H1 (cell line): ENCODE data around the gene NPHP4. TPM values are rescaled to one million over a fixed set of nuclear protein-coding genes. Genes with fewer than 3 reads are reported as not detected.
A peak's percentile ranks its signal among the peaks of the same experiment; 100 is the strongest.

Experiments
- CTCF ChIA-PET: fragments of 300-600 bp; sonication (Branson Sonifier 250); formaldehyde crosslinking; loops from one replicate; lab custom pipeline; 2021; ENCODE audit not compliant: partially characterized antibody; lab: Charles Lee
- POLR2A ChIA-PET: fragments of 300-600 bp; sonication (Branson Sonifier 250); formaldehyde crosslinking; loops from one replicate; lab custom pipeline; 2021; ENCODE audit warnings: inconsistent platforms; ENCODE audit not compliant: partially characterized antibody; lab: Charles Lee
- DNase-seq, 2 experiments: peaks; one replicate each; pipeline versions ENCODE4 v3.0.0 to v3.0.0-alpha.2; 2010 to 2022; ENCODE audit warnings: low spot score in 2 of 2, low read depth in 1 of 2, mixed read lengths in 1 of 2
- FAIRE-seq: peaks from 2 replicates; lab custom pipeline; 2011; peaks lifted over from hg19 to GRCh38; lab: Jason Lieb, UNC
- H2AFZ ChIP-seq: 2 replicates; pipeline ENCODE4 v1.8.1; 2012; ENCODE audit warnings: low read length, inconsistent platforms
- H2AK5ac ChIP-seq: 2 replicates; pipeline ENCODE4 v1.6.1; 2013; ENCODE audit warnings: low read depth, low read length
- H2BK120ac ChIP-seq: replicated peaks from 2 replicates; pipeline ENCODE3; 2013; ENCODE audit warnings: low read depth, low read length, inconsistent platforms
- H2BK12ac ChIP-seq: 2 replicates; pipeline ENCODE4 v1.6.1; 2013; ENCODE audit warnings: low read depth, low read length
- H2BK15ac ChIP-seq: 2 replicates; pipeline ENCODE4 v1.6.1; 2013; ENCODE audit warnings: low read length
- H2BK20ac ChIP-seq: 2 replicates; pipeline ENCODE4 v1.6.1; 2013; ENCODE audit warnings: low read length
- H2BK5ac ChIP-seq: 2 replicates; pipeline ENCODE4 v1.6.1; 2013; ENCODE audit warnings: low read depth, low read length
- H3K14ac ChIP-seq: 2 replicates; pipeline ENCODE4 v1.6.1; 2013; ENCODE audit warnings: inconsistent platforms; ENCODE audit not compliant: insufficient read length
- H3K18ac ChIP-seq: 2 replicates; pipeline ENCODE4 v1.6.1; 2013; ENCODE audit warnings: low read length; ENCODE audit errors: extremely low read depth
- H3K23ac ChIP-seq: 2 replicates; pipeline ENCODE4 v1.6.1; 2013; ENCODE audit warnings: inconsistent platforms; ENCODE audit not compliant: insufficient read length
- H3K23me2 ChIP-seq: 2 replicates; pipeline ENCODE4 v1.6.1; 2013; ENCODE audit warnings: low read depth, low read length
- H3K27ac ChIP-seq: 2 replicates; pipeline ENCODE4 v1.6.1; 2011; ENCODE audit warnings: low read depth, low read length, inconsistent platforms
- H3K27me3 ChIP-seq, 4 experiments: replicated peaks in 1 of 4; 1 replicate in 1 of 4; 2 replicates in 3 of 4; pipeline versions ENCODE4 v1.6.1 to v1.8.1; 2011 to 2013; ENCODE audit warnings: low read length in 3 of 4, mild to moderate bottlenecking in 3 of 4, inconsistent platforms in 2 of 4, mixed read lengths in 2 of 4, moderate library complexity in 1 of 4; ENCODE audit not compliant: control insufficient read depth in 3 of 4, insufficient read depth in 3 of 4; ENCODE audit errors: extremely low read depth in 1 of 4
- H3K36me3 ChIP-seq, 4 experiments: 2 replicates each; pipeline versions ENCODE4 v1.6.1 to v1.8.1; 2011 to 2013; ENCODE audit warnings: mild to moderate bottlenecking in 4 of 4, low read length in 3 of 4, moderate library complexity in 2 of 4, control low read depth in 1 of 4, inconsistent platforms in 1 of 4; ENCODE audit not compliant: insufficient read depth in 4 of 4, control insufficient read depth in 2 of 4
- H3K4ac ChIP-seq: replicated peaks from 2 replicates; pipeline ENCODE3; 2013; ENCODE audit warnings: low read length, low read depth, mixed read lengths, inconsistent platforms; ENCODE audit not compliant: insufficient read length
- H3K4me1 ChIP-seq, 4 experiments: replicated peaks in 1 of 4; 1 replicate in 1 of 4; 2 replicates in 3 of 4; pipeline versions ENCODE4 v1.6.1 to v1.8.1; 2011 to 2013; ENCODE audit warnings: low read length in 3 of 4, inconsistent platforms in 2 of 4, mixed read lengths in 1 of 4; ENCODE audit not compliant: insufficient read depth in 4 of 4, control insufficient read depth in 3 of 4
- H3K4me2 ChIP-seq, 2 experiments: 2 replicates each; pipeline versions ENCODE4 v1.6.1 to v1.8.1; 2011 to 2013; ENCODE audit warnings: low read depth in 2 of 2, low read length in 2 of 2, control low read depth in 1 of 2, inconsistent platforms in 1 of 2, mild to moderate bottlenecking in 1 of 2; ENCODE audit not compliant: insufficient read depth in 1 of 2
- H3K4me3 ChIP-seq, 4 experiments: fragments of 200-600, 300-600 bp in 1 of 4; sonication (generic), shearing (Covaris generic), sonication (Bioruptor Twin) in 1 of 4; 2 replicates each; pipeline versions ENCODE4 v1.5.1 to v1.8.1; 2011 to 2016; ENCODE audit warnings: low read length in 4 of 4, low read depth in 3 of 4, control low read depth in 2 of 4, inconsistent platforms in 2 of 4, mild to moderate bottlenecking in 2 of 4, mixed read lengths in 1 of 4, moderate library complexity in 1 of 4; ENCODE audit not compliant: insufficient read depth in 2 of 4; ENCODE audit errors: extremely low read depth in 1 of 4
- H3K56ac ChIP-seq: replicated peaks from 2 replicates; pipeline ENCODE3; 2013; ENCODE audit warnings: low read depth, mild to moderate bottlenecking, mixed read lengths, low read length, inconsistent platforms; ENCODE audit not compliant: insufficient read length
- H3K79me1 ChIP-seq: 2 replicates; pipeline ENCODE4 v1.6.1; 2013; ENCODE audit warnings: low read depth, low read length, control low read depth
- H3K79me2 ChIP-seq, 2 experiments: 2 replicates each; pipeline versions ENCODE4 v1.6.1 to v1.8.1; 2012 to 2013; ENCODE audit warnings: low read length in 2 of 2, mild to moderate bottlenecking in 2 of 2, inconsistent platforms in 1 of 2; ENCODE audit not compliant: insufficient read depth in 2 of 2, control insufficient read depth in 1 of 2
- H3K9ac ChIP-seq, 4 experiments: replicated peaks in 1 of 4; 1 replicate in 1 of 4; 2 replicates in 3 of 4; pipeline versions ENCODE4 v1.6.1 to v1.8.1; 2011 to 2013; ENCODE audit warnings: low read depth in 3 of 4, low read length in 3 of 4, control low read depth in 2 of 4, mild to moderate bottlenecking in 2 of 4, moderate library complexity in 2 of 4, inconsistent platforms in 1 of 4; ENCODE audit errors: extremely low read depth in 1 of 4
- H3K9me3 ChIP-seq, 2 experiments: 2 replicates each; pipeline versions ENCODE4 v1.6.1 to v1.8.1; 2012 to 2013; ENCODE audit warnings: mild to moderate bottlenecking in 2 of 2, moderate library complexity in 2 of 2, control low read depth in 1 of 2, inconsistent platforms in 1 of 2, low read depth in 1 of 2, low read length in 1 of 2, mixed read lengths in 1 of 2; ENCODE audit not compliant: insufficient read depth in 2 of 2
- H4K20me1 ChIP-seq, 2 experiments: replicated peaks in 1 of 2; 2 replicates each; pipeline versions ENCODE3 to v1.8.1; 2011 to 2013; ENCODE audit warnings: inconsistent platforms in 2 of 2, low read length in 2 of 2, mild to moderate bottlenecking in 1 of 2; ENCODE audit not compliant: insufficient read depth in 2 of 2, control insufficient read depth in 1 of 2
- H4K5ac ChIP-seq: 2 replicates; pipeline ENCODE4 v1.6.1; 2013; ENCODE audit warnings: low read length, low read depth, mixed read lengths, inconsistent platforms; ENCODE audit not compliant: insufficient read length
- H4K8ac ChIP-seq: 2 replicates; pipeline ENCODE4 v1.8.0; 2013; ENCODE audit warnings: mild to moderate bottlenecking, moderate library complexity, low read length, inconsistent platforms; ENCODE audit not compliant: insufficient read depth; ENCODE audit errors: extremely low read depth
- H4K91ac ChIP-seq: replicated peaks from 2 replicates; pipeline ENCODE3; 2013; ENCODE audit warnings: low read length, mixed read lengths, inconsistent platforms; ENCODE audit not compliant: insufficient read length
- BACH1 ChIP-seq: IDR thresholded peaks from 2 replicates; pipeline ENCODE4 v1.6.1; 2012; ENCODE audit warnings: low read length, improper control_type of control experiment
- KDM1A ChIP-seq: fragments of 200-600, 300-600 bp; sonication (generic); IDR thresholded peaks from 2 replicates; pipeline ENCODE4 v1.7.1; 2016; ENCODE audit warnings: mild to moderate bottlenecking, low read length, borderline replicate concordance
- RAD21 ChIP-seq, 2 experiments: IDR thresholded peaks in 1 of 2; conservative IDR thresholded peaks in 1 of 2; 2 replicates each; pipeline ENCODE4 v1.6.1; 2011; ENCODE audit warnings: low read depth in 2 of 2, low read length in 2 of 2, improper control_type of control experiment in 1 of 2, inconsistent platforms in 1 of 2, mild to moderate bottlenecking in 1 of 2, moderate library complexity in 1 of 2
- SIN3A ChIP-seq, 2 experiments: IDR thresholded peaks in 1 of 2; conservative IDR thresholded peaks in 1 of 2; 2 replicates each; pipeline ENCODE4 v1.6.1; 2011 to 2012; ENCODE audit warnings: low read length in 2 of 2, improper control_type of control experiment in 1 of 2, low read depth in 1 of 2, mild to moderate bottlenecking in 1 of 2
- TCF12 ChIP-seq: IDR thresholded peaks from 2 replicates; pipeline ENCODE4 v1.6.1; 2011; ENCODE audit warnings: low read depth, mild to moderate bottlenecking, low read length
- WGBS, 2 experiments: shearing (Covaris generic) in 1 of 2; methylation state at CpG; one replicate each; pipeline versions ENCODE4 v1.1.6 to v1.1.7; 2013 to 2015; ENCODE audit warnings: low lambda C conversion rate in 2 of 2, mixed read lengths in 2 of 2, inconsistent platforms in 1 of 2, low coverage in 1 of 2, missing lambda C conversion rate in 1 of 2; ENCODE audit not compliant: insufficient replicate concordance in 2 of 2, insufficient coverage in 1 of 2, insufficient read length in 1 of 2; ENCODE audit errors: extremely low coverage in 1 of 2, missing lambda C conversion rate in 1 of 2; 5-methylcytosine and 5-hydroxymethylcytosine counted together
- polyA plus RNA-seq, 7 experiments: library from polyadenylated mRNA; depleted of rRNA in 3 of 7; stranded (reverse) in 5 of 7; unstranded in 2 of 7; fragments of >200 nt in 5 of 7; fragments of 200-250 nt in 2 of 7; gene quantifications; 1 replicate in 5 of 7; 2 replicates in 1 of 7; 4 replicates in 1 of 7; pipeline versions ENCODE4 v1.2.1 to v1.2.3, GENCODE V29; 2011 to 2013; ENCODE audit warnings: missing spikeins in 2 of 7, mixed read lengths in 2 of 7
- total RNA-seq: library from RNA; stranded (reverse); fragmentation: NEBNext Ultra II Directional; extraction: Animal tissue kit (Norgen Biotek cat#: 25700); gene quantifications from 2 replicates; pipeline ENCODE4 v1.2.1, GENCODE V29; 2021
- TF ChIP-seq, protein P1 (sequence below): IDR thresholded peaks from 2 replicates; pipeline ENCODE4 v1.6.1; 2012; ENCODE audit warnings: inconsistent platforms
- TF ChIP-seq, protein P2 (sequence below), 3 experiments: IDR thresholded peaks; 1 replicate in 2 of 3; 2 replicates in 1 of 3; pipeline versions ENCODE4 v1.5.1 to v1.6.1; 2011; ENCODE audit warnings: low read length in 3 of 3, mild to moderate bottlenecking in 3 of 3, inconsistent platforms in 2 of 3, low read depth in 1 of 3, moderate library complexity in 1 of 3; ENCODE audit not compliant: insufficient read depth in 1 of 3; ENCODE audit errors: control extremely low read depth in 1 of 3

The NPHP4 gene
- total and polyA plus RNA-seq, 2 of the 8 experiments (the other 6 are each of a cell fraction or from before 2014, with no cell fraction given), result 5.8 to 14.0 TPM

DNA sequence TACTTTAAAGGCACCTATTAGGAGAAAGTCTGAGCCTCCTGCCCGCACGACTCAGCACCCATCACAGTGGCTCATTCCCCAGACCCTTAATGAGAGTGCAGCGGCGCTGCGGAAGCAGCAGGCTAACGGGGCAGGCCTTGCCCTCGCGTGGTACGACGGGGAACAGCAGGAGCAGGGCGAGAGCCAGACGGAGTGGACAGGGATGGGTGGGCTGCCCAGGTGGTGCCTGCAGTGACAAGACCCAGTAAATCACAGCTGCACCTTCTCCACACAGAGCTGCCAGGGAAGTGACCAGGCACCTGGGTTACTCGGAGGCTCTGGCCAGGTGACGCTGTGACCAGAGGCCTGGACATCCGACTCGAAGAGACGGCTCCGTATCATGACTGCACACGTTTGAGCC is 131.9 kb downstream of the NPHP4 start:
- H4K91ac ChIP-seq, result no peak overlapping the region
- no peak overlapping the region for H3K4me2 ChIP-seq
- no peak overlapping the region for H2AFZ ChIP-seq
- no peaks in the 10 kb centered on the region for H3K23me2 ChIP-seq
- no peak overlapping the region for H3K18ac ChIP-seq
- no peaks in the 10 kb centered on the region for H3K9me3 ChIP-seq
- CTCF ChIA-PET, result interaction anchor here (0.5 to 2.5 kb wide), 7 partner anchors 9 to 775 kb away, joined by 3 to 6 read pairs (median 3); no protein-coding TSS in a partner anchor
- no peak overlapping the region; a peak in 1 of 7 replicates for H3K9ac ChIP-seq
- no peak overlapping the region for H3K14ac ChIP-seq
- 94% methylated on average over 19 of the region's 19 CpGs; no CpG with 5 or more reads in 1 of the 2 experiments for WGBS, 2 experiments
- H4K8ac ChIP-seq, result no peak overlapping the region; the same call in 1 of the 2 replicates
- H2BK15ac ChIP-seq, result no peak overlapping the region
- FAIRE-seq, result no peak
- H3K4ac ChIP-seq, result no peak overlapping the region
- peaks cover 0 to 3% (median 0%) of the 10 kb centered on the region in 4 experiments; a peak in 3 of 7 replicates for H3K4me1 ChIP-seq
- H2BK5ac ChIP-seq, result no peak overlapping the region
- H2BK120ac ChIP-seq, result no peak overlapping the region
- no peaks in the 10 kb centered on the region for H3K79me2 ChIP-seq
- H3K27ac ChIP-seq, result no peak overlapping the region
- no peak for TF ChIP-seq TCF12
- no peak for TF ChIP-seq KDM1A
- TF ChIP-seq BACH1, result no peak
- TF ChIP-seq, protein P1, sequence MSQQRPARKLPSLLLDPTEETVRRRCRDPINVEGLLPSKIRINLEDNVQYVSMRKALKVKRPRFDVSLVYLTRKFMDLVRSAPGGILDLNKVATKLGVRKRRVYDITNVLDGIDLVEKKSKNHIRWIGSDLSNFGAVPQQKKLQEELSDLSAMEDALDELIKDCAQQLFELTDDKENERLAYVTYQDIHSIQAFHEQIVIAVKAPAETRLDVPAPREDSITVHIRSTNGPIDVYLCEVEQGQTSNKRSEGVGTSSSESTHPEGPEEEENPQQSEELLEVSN, result no peak
- TF ChIP-seq, protein P2, sequence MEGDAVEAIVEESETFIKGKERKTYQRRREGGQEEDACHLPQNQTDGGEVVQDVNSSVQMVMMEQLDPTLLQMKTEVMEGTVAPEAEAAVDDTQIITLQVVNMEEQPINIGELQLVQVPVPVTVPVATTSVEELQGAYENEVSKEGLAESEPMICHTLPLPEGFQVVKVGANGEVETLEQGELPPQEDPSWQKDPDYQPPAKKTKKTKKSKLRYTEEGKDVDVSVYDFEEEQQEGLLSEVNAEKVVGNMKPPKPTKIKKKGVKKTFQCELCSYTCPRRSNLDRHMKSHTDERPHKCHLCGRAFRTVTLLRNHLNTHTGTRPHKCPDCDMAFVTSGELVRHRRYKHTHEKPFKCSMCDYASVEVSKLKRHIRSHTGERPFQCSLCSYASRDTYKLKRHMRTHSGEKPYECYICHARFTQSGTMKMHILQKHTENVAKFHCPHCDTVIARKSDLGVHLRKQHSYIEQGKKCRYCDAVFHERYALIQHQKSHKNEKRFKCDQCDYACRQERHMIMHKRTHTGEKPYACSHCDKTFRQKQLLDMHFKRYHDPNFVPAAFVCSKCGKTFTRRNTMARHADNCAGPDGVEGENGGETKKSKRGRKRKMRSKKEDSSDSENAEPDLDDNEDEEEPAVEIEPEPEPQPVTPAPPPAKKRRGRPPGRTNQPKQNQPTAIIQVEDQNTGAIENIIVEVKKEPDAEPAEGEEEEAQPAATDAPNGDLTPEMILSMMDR (IDR thresholded peaks at IDR 0.05; ENCODE audit: control extremely low read depth in 1 of 3, insufficient read depth in 1 of 3, low read depth in 1 of 3, low read length in 3 of 3), result peak in 2 of 3 experiments; percentile 10 to 15; a peak in 1 of 4 replicates
- TF ChIP-seq RAD21 (IDR thresholded peaks at IDR 0.05 in 1 of 2, conservative IDR thresholded peaks at IDR 0.05 in 1 of 2; ENCODE audit: low read depth in 2 of 2, low read length in 2 of 2), result peak; percentile 6 to 36; a peak in 2 of 4 replicates
- no peak for TF ChIP-seq SIN3A (conservative IDR thresholded peaks at IDR 0.05 in 1 of 2, IDR thresholded peaks at IDR 0.05 in 1 of 2; ENCODE audit: low read depth in 1 of 2, low read length in 2 of 2)
- TF ChIP-seq, all 59 proteins: peak for 2
- H3K23ac ChIP-seq, result no peak overlapping the region
- no peaks in the 10 kb centered on the region for H3K79me1 ChIP-seq
- no peaks in the 10 kb centered on the region for H3K27me3 ChIP-seq
- H2BK12ac ChIP-seq, result no peak overlapping the region
- no peak overlapping the region for H4K5ac ChIP-seq
- POLR2A ChIA-PET, result no interaction called here
- DNase-seq, result no peak
- no peak overlapping the region for H2BK20ac ChIP-seq
- H3K36me3 ChIP-seq, result no peaks in the 10 kb centered on the region
- no peak overlapping the region for H3K4me3 ChIP-seq
- no peaks in the 10 kb centered on the region for H4K20me1 ChIP-seq
- H3K56ac ChIP-seq, result no peak overlapping the region
- no peak overlapping the region for H2AK5ac ChIP-seq
